Panc1 (cell line): Measurements from ENCODE around the gene OR3A3.
"Not testable (repeated sequence)": the region's sequence is repeated elsewhere in the genome, so short reads cannot be mapped to it uniquely, and the experiment has no call there.

Experiments
- CTCF ChIP-seq: fragments of 450-650 bp; IDR thresholded peaks from 2 replicates; pipeline ENCODE4 v1.5.1; 2017; ENCODE audit warnings: mild to moderate bottlenecking
- POLR2AphosphoS5 ChIP-seq: IDR thresholded peaks from 2 replicates; pipeline ENCODE4 v1.6.1; 2012; ENCODE audit warnings: mild to moderate bottlenecking, low read depth, low read length, moderate library complexity
- REST ChIP-seq, 2 experiments: IDR thresholded peaks; 2 replicates each; pipeline ENCODE4 v1.6.1; 2011 to 2012; ENCODE audit warnings: low read depth in 2 of 2, control low read depth in 1 of 2, low read length in 1 of 2, mild to moderate bottlenecking in 1 of 2, moderate library complexity in 1 of 2; ENCODE audit not compliant: insufficient read depth in 1 of 2

DNA sequence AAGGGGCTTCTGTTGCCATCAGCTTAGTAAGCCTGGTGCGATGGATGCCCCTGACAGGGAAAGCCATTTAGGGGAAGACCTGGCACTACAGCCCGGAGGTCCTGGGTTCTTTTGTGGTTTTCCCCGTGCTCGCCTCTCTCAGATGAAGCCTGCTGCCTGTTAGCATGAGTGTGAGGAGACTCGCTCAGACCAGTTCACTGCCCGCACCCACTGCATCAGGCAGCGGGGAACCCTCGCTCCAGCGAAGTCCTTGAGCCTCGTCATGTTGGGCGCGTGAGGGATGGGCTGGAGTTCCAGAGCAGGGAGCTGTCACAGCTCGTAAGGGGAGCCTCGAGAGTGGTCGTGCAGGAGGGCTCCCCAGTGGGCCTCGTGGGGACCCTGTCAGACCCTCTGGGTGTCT is 1.0 kb downstream of the OR3A3 start:
- TF ChIP-seq CTCF; REST (IDR thresholded peaks at IDR 0.05; ENCODE audit: insufficient read depth in 1 of 2, low read depth in 2 of 2, low read length in 1 of 2); POLR2AphosphoS5: not testable (repeated sequence)
